GM19372 (cell line): Measurements from ENCODE around the gene KRT14.
"Not testable (repeated sequence)": the region's sequence is repeated elsewhere in the genome, so short reads cannot be mapped to it uniquely, and the experiment has no call there.

Experiments
- ATAC-seq: cut with Tn5 transposase; IDR thresholded peaks from one replicate; pipeline ENCODE4 v1.9.1; 2021; ENCODE audit warnings: mild to moderate bottlenecking, low read depth, moderate library complexity; ENCODE audit not compliant: unreplicated experiment

The KRT14 gene

GRCh38 chr17:41549596-41550039 lies 37.1 kb downstream of the KRT14 start:
- ATAC-seq = no peak

GRCh38 chr17:41548844-41549595 lies 37.7 kb downstream of the KRT14 start:
- no peak for ATAC-seq

- ATAC-seq = no peak
These were observed 38.5 kb downstream of the KRT14 start for GRCh38 chr17:41547921-41548843.

DNA sequence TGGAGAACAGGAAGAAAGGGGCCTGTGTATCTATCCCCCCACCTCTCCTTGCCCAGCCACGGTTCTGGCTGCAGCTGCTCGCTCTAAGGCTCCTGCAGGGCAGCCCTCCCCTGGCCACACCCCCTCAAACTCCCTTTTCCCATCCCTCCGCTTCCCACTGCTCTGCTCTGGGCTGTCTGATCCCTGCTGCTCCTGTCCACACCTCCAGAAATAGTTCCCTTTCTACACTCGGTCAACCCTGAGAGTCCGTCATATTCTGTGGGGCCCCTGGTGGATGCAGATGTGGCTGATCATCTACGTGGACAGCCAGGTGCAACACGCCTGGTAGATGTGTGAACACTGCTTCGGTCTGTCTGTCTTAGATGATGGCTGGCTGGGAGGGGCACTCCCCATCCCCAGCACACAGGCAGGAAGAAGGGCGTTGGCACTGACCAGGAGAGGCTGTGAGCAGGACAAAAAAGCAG lies 39.3 kb downstream of the KRT14 start:
- ATAC-seq = no peak

DNA sequence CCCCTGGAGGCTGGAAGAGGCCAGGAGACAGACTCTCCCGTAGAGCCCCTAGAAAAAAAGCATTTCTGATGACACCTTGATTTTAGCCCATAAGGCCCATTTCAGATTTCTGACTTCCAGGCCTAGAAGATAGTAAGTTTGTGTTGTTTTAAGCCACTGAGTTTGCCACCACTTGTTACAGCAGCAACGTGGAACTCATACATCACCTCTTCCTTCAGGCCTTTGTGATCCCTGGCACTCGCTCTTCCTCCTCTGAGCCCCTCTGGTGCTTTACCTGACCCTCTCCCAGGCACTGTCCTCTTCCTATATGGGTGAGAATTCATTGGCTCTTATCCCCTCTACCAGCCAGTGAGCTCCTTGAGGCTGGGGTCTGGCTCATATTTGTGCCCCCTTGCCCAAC lies 39.9 kb downstream of the KRT14 start:
- no peak for ATAC-seq

DNA sequence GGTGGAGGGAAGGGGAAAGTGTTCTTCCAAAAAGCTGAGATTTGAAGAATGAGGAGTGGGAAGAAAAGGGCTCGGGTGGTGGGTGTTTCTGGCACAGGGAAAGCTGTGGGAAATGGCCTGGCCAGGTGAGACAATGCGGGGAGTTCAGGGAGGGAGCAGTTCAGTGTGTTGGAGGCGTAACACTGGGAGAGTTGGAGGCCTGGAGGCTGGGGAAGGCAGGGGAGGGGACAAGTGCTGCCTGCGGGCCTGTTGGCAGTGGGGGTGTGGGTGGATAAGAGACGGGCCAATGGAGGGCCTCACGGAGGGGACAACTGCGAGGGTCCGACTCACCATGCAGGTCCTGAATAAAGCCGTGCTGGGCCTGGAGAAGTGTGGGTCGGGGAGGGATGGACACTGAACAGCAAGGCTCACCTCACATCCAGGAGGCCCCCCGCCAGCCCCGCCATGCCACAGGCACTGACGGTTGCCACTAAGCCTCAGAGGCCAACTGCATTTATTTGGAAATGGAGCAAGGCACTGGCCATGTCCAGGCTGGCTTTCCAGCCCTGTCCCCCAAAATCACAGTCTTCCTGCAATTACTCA lies 40.8 kb downstream of the KRT14 start:
- ATAC-seq = no peak

GRCh38 chr17:41544935-41545334 lies 41.8 kb downstream of the KRT14 start:
- no peak for ATAC-seq

DNA sequence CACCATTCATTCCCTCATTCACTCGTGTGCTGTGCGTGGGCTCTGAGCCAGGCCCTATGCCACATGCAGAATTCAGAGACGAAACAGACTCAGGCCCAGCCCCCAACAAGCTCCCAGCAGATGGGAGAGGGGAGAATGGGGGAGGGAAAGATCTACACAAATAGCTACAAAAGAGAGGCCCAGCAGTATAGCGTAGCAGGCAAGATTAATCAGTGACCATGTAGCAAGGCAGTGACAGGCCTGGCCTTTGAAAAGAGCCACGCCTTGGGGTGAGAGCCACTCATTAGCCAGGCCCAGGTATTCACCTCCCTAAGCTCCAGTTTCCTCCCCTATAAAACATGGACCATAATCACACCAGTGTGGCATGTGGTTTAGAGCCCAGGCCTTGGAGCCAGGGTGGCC lies 42.2 kb downstream of the KRT14 start:
- ATAC-seq = no peak

DNA sequence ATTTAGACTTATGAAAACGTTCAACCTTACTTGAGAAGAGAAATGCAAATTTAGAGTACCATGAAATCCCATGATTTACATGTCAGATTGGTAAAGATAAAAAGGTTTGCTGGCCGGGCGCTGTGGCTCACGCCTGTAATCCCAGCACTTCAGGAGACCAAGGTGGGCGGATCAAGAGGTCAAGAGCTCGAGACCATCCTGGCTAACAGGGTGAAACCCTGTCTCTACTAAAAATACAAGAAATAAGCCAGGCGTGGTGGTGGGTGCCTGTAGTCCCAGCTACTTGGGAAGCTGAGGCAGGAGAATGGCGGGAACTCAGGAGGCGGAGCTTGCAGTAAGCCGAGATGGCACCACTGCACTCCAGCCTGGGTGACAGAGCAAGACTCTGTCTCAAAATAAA lies 43.9 kb downstream of the KRT14 start:
- not testable (repeated sequence) for ATAC-seq

DNA sequence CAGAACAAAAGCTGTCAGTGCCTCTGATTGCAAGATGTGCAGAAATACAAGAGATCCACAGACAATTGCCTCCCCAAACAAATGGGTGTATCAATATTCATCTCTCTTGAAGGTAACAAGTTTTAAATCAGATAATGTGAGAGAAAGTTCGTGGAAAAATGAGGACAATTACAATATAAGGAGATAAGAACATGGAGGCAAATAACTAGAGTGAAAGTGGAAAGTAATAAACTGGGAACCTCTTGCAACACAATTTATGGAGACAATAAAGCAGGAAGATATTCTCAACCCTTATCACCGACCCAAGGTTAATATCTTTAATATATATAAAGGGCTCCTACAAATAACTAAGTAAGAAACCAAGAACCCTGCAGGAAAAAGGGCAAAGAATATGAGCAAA lies 44.3 kb downstream of the KRT14 start:
- ATAC-seq = no peak

DNA sequence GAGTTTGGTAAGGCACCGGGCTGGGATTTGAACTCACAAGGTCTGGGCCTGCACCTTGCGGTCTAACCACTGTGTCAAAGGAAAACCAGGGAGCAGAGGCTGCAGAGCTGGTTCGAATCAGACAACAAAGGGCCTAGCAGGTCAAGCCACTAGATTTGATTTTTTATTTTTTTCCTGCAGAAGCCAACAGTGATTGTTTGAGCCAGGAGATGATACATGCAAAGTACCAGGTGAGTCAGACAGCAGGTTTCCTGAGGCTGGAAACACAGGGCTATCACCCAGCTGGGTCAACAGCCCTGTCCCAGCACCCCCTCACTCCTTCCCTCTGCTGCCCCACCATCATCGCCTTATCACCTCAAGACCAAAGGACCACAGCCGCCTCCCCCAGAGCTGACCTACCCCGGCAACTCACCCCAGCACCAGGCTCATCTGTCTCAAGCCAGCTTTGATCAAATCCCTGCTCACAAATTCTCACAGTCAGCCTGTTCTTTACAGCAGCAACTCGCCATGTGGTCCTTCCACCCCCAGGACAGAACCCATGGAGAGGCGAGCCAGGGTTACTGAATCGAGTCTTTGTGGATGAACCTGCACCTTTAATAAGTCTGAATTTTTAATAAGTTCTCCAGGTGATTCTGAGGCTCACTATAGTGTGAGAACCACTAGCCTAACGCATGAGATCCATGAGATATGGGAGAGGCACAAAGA lies 45.6 kb downstream of the KRT14 start:
- ATAC-seq = no peak

DNA sequence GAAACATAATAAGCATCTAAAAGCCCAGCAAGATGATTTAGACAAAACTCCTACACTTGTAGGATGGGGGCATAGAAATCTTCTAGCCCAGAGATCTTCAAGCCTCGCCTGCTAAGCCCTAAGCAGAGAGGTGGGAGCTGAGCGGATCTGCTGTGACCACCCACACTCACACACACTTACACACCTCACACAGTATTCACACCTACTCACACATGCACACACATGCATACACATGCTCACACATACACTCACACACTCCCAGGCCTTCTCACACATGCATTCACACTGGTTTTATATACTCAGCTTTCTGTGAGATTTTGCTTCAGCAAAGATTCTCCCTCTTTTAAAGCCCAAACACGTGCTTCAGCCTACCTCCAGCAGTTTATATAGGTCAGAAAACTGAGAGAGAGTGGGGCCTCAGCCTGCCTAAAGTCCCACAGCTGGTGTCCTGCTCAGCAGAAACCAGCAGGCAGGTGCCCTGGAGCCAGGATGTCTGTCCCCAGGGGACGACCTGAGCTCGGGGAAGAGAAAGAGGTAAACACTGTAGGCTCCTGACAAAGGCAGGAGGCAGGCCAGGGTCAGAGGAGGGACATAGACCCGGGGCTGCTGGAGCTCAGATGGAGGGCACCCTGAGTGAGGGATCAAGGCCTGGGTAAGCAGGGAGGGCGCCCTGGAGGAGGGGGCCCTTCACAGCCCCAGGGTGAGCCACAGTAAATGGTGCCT lies 46.6 kb downstream of the KRT14 start:
- ATAC-seq = no peak

DNA sequence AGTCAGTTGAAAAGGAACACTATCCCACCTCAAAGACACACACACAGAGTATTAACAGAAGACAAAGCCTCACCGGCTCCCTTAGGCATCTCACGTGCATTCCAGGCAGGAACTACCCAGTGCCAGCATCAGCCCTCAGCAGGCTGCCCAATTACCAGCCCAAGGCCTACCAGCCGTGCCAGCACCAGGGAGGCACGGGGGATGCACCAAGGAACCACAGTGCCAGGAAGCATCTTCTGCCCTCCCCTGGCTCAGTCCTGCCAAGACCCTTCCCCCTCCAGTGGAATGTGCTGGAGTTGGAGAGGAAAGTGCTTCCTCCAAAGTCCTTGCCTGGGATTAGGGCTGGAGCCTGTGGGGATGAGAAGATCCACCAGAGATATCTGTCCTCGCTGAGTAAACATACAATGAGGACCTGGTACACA lies 47.6 kb downstream of the KRT14 start:
- no peak for ATAC-seq

GRCh38 chr17:41538565-41538991 lies 48.1 kb downstream of the KRT14 start:
- ATAC-seq = no peak

- ATAC-seq = no peak
These were observed 48.7 kb downstream of the KRT14 start for GRCh38 chr17:41537990-41538389.

DNA sequence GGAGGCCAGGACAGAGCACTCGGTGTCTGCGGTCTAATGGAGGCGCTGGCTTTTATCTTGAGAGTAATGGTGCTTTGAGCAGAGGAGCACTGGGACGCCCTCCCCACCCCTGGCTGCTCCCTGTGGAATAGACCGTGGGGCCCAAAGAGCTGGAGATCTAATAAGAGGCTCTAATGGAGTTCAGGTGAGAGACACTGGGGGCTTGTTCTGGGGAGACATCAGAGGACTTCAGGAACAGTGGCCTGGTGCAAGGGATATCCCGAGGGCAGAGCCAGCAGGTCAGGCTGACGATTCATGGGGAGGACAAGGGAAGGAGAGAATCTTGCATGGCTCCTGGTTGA lies 49.1 kb downstream of the KRT14 start:
- ATAC-seq = no peak

- no peak for ATAC-seq
These were observed 49.7 kb downstream of the KRT14 start for GRCh38 chr17:41536741-41537613.

- ATAC-seq = no peak
These were observed 50.8 kb downstream of the KRT14 start for GRCh38 chr17:41535764-41536481.
